Measurements from ENCODE around the gene SOBP.
"Not testable (repeated sequence)": the region's sequence is repeated elsewhere in the genome, so short reads cannot be mapped to it uniquely, and the experiment has no call there.

The SOBP gene

GRCh38 chr6:107488875-107489635, 862 bp upstream of the SOBP start:
- peak; percentile 13 for DNase-seq

- DNase-seq = no peak
Measured at GRCh38 chr6:107490566-107491137, 735 bp downstream of the SOBP start.

- no peak for DNase-seq
Measured at GRCh38 chr6:107491138-107491609, 1.3 kb downstream of the SOBP start.

- DNase-seq = no peak
Measured at GRCh38 chr6:107491760-107492660, 2.1 kb downstream of the SOBP start.

- no peak for DNase-seq
Measured at GRCh38 chr6:107493158-107494057, 3.5 kb downstream of the SOBP start.

GRCh38 chr6:107495196-107495643, 5.3 kb downstream of the SOBP start:
- no peak for DNase-seq

- no peak for DNase-seq
Measured at GRCh38 chr6:107495971-107496370, 6.1 kb downstream of the SOBP start.

- DNase-seq = no peak
Measured at GRCh38 chr6:107496892-107497684, 7.2 kb downstream of the SOBP start.

- DNase-seq = no peak
Measured at GRCh38 chr6:107504270-107505026, 14.5 kb downstream of the SOBP start.

- DNase-seq = no peak
Measured at GRCh38 chr6:107506145-107506544, 16.2 kb downstream of the SOBP start.

- no peak for DNase-seq
Measured at GRCh38 chr6:107509506-107509905, 19.6 kb downstream of the SOBP start.

GRCh38 chr6:107510108-107510507, 20.2 kb downstream of the SOBP start:
- DNase-seq = no peak

- no peak for DNase-seq
Measured at GRCh38 chr6:107511511-107511993, 21.6 kb downstream of the SOBP start.

- DNase-seq = no peak
Measured at GRCh38 chr6:107513214-107513613, 23.3 kb downstream of the SOBP start.

GRCh38 chr6:107515955-107516354, 26.0 kb downstream of the SOBP start:
- DNase-seq = no peak

GRCh38 chr6:107517274-107517673, 27.4 kb downstream of the SOBP start:
- no peak for DNase-seq

- DNase-seq = not testable (repeated sequence)
Measured at GRCh38 chr6:107519224-107519623, 29.3 kb downstream of the SOBP start.

- not testable (repeated sequence) for DNase-seq
Measured at GRCh38 chr6:107520706-107521105, 30.8 kb downstream of the SOBP start.

- no peak for DNase-seq
Measured at GRCh38 chr6:107523054-107523791, 33.3 kb downstream of the SOBP start.

- DNase-seq = no peak
Measured at GRCh38 chr6:107523794-107524193, 33.9 kb downstream of the SOBP start.
